OCI-LY3 (cell line): ENCODE results near the gene CR1L.
A peak's percentile ranks its signal among the peaks of the same experiment; 100 is the strongest.
"Not testable (repeated sequence)": the region's sequence is repeated elsewhere in the genome, so short reads cannot be mapped to it uniquely, and the experiment has no call there.

Experiments
- H2AFZ ChIP-seq: fragments of 200-600, 300-600 bp; shearing (Covaris generic); 2 replicates; pipeline ENCODE4 v1.6.0; 2014; ENCODE audit warnings: antibody characterized with exemption, low read depth, low read length
- H3K27ac ChIP-seq: fragments of 200-600, 300-600 bp; sonication (generic); 2 replicates; pipeline ENCODE4 v1.5.1; 2014; ENCODE audit warnings: mild to moderate bottlenecking, low read length, moderate library complexity, mixed read lengths
- H3K27me3 ChIP-seq: fragments of 200-600, 300-600 bp; sonication (generic); 2 replicates; pipeline ENCODE4 v1.6.1; 2014; ENCODE audit warnings: low read depth, low read length, mixed read lengths
- H3K36me3 ChIP-seq: fragments of 200-600, 300-600 bp; sonication (generic); replicated peaks from 2 replicates; pipeline ENCODE3; 2014; ENCODE audit warnings: low read depth, low read length, mixed read lengths
- H3K4me1 ChIP-seq: fragments of 300-600, 200-600 bp; sonication (generic); 2 replicates; pipeline ENCODE4 v1.6.1; 2014; ENCODE audit warnings: low read length, mixed read lengths
- H3K4me2 ChIP-seq: fragments of 200-600, 300-600 bp; sonication (generic); 2 replicates; pipeline ENCODE4 v1.6.1; 2014; ENCODE audit warnings: low read length, mixed read lengths
- H3K4me3 ChIP-seq: fragments of 300-600, 200-600 bp; sonication (generic); 2 replicates; pipeline ENCODE4 v1.5.1; 2014; ENCODE audit warnings: antibody characterized with exemption, mild to moderate bottlenecking, low read length, moderate library complexity
- H3K79me2 ChIP-seq: fragments of 300-600, 200-600 bp; shearing (Covaris generic); 2 replicates; pipeline ENCODE4 v1.6.1; 2014; ENCODE audit warnings: mild to moderate bottlenecking, low read length, mixed read lengths
- H3K9ac ChIP-seq: fragments of 300-600, 200-600 bp; shearing (Covaris generic); 2 replicates; pipeline ENCODE4 v1.6.0; 2014; ENCODE audit warnings: mild to moderate bottlenecking, low read length, moderate library complexity
- H3K9me3 ChIP-seq: fragments of 200-600, 300-600 bp; shearing (Covaris generic); 2 replicates; pipeline ENCODE4 v1.6.1; 2014; ENCODE audit warnings: low read length, mixed read lengths; ENCODE audit not compliant: insufficient read depth
- H4K20me1 ChIP-seq: fragments of 200-600, 300-600 bp; sonication (generic); 2 replicates; pipeline ENCODE4 v1.6.1; 2016; ENCODE audit warnings: low read length, mixed read lengths; ENCODE audit not compliant: insufficient read depth
- CTCF ChIP-seq: fragments of 200-600, 300-600 bp; sonication (generic); IDR thresholded peaks from 2 replicates; pipeline ENCODE4 v1.5.1; 2014; ENCODE audit warnings: antibody characterized with exemption, low read length, low read depth
- EZH2phosphoT487 ChIP-seq: fragments of 200-600 bp; shearing (Covaris generic); IDR thresholded peaks from 2 replicates; pipeline ENCODE4 v1.6.1; 2018; ENCODE audit warnings: antibody characterized with exemption, mixed run types, low read depth

Gene CR1L

GRCh38 chr1:207750631-207751305 is 105.8 kb downstream of the CR1L start:
- Histone ChIP-seq H3K27me3 (no peaks in the 10 kb centered on the region), H3K79me2 (peaks cover 46% of the 10 kb centered on the region), H3K9ac (peak overlapping the region; percentile 77), H2AFZ (0 out of 2 replicates have a peak overlapping the region, but pooled peaks have one; percentile 41), H3K36me3 (no peaks in the 10 kb centered on the region), H3K4me2 (peak overlapping the region; percentile 89), H4K20me1 (peaks cover 31% of the 10 kb centered on the region), H3K4me1 (peaks cover 42% of the 10 kb centered on the region), H3K9me3 (no peaks in the 10 kb centered on the region), H3K27ac (0 out of 2 replicates have a peak overlapping the region, but pooled peaks have one; percentile 52), H3K4me3 (peak overlapping the region; percentile 80)
- TF ChIP-seq EZH2phosphoT487 (no peak), CTCF (no peak)

- H3K79me2 ChIP-seq, result peaks cover 53% of the 10 kb centered on the region
- peaks cover 49% of the 10 kb centered on the region for H3K4me1 ChIP-seq
- H2AFZ ChIP-seq, result peak overlapping the region; percentile 41
- not testable (repeated sequence) for H3K27me3 ChIP-seq, H3K36me3 ChIP-seq, H3K9me3 ChIP-seq
- peak overlapping the region; percentile 52 for H3K27ac ChIP-seq
- H3K9ac ChIP-seq, result peak overlapping the region; percentile 77
- H3K4me3 ChIP-seq, result peak overlapping the region; percentile 80
- H3K4me2 ChIP-seq, result peak overlapping the region; percentile 89
- H4K20me1 ChIP-seq, result peaks cover 38% of the 10 kb centered on the region
These were observed 106.5 kb downstream of the CR1L start for GRCh38 chr1:207751463-207751789.

- Histone ChIP-seq H4K20me1 (peaks cover 43% of the 10 kb centered on the region), H3K9ac (peak within 1 kb of the TSS; percentile 84), H3K27me3 (no peaks in the 10 kb centered on the region), H3K4me2 (peak within 1 kb of the TSS; percentile 89), H3K4me1 (peaks cover 49% of the 10 kb centered on the region), H3K9me3 (no peaks in the 10 kb centered on the region), H2AFZ (peak within 1 kb of the TSS; percentile 41), H3K4me3 (peak within 1 kb of the TSS; percentile 80), H3K36me3 (no peaks in the 10 kb centered on the region), H3K27ac (peak within 1 kb of the TSS; percentile 72), H3K79me2 (peaks cover 58% of the 10 kb centered on the region)
- no peak for TF ChIP-seq EZH2phosphoT487
- no peak for TF ChIP-seq CTCF
These were observed 107.0 kb downstream of the CR1L start, which contains the start of gene CD46 for GRCh38 chr1:207751790-207752455. Gene CD46, plus strand, starts transcription at chr1:207752054. Its CDS starts 159 bp downstream, at chr1:207752213.

- Histone ChIP-seq H3K27me3 (no peaks in the 10 kb centered on the region), H4K20me1 (peaks cover 48% of the 10 kb centered on the region), H3K4me2 (peak overlapping the region; percentile 80), H3K9me3 (no peaks in the 10 kb centered on the region), H2AFZ (peak overlapping the region; percentile 35; the same call in 1 of the 2 replicates), H3K36me3 (peaks cover 5% of the 10 kb centered on the region), H3K9ac (peak overlapping the region; percentile 84), H3K4me3 (peak overlapping the region; percentile 80), H3K4me1 (peaks cover 49% of the 10 kb centered on the region), H3K79me2 (peaks cover 64% of the 10 kb centered on the region), H3K27ac (peak overlapping the region; percentile 72)
- TF ChIP-seq EZH2phosphoT487 (no peak), CTCF (no peak)
These were observed 107.6 kb downstream of the CR1L start for GRCh38 chr1:207752456-207752998.
